Panc1 (cell line): Measurements from ENCODE around the gene CDK14. TPM values are rescaled to one million over a fixed set of nuclear protein-coding genes. Genes with fewer than 3 reads are reported as not detected.
"Not testable (repeated sequence)": the region's sequence is repeated elsewhere in the genome, so short reads cannot be mapped to it uniquely, and the experiment has no call there.

Experiments
- ATAC-seq: fragments of 200-7000 bp; cut with Tn5 transposase; 2 replicates; pipeline ENCODE4 v1.9.1; 2020; ENCODE audit warnings: mild to moderate bottlenecking, moderate library complexity
- BruUV-seq: library from RNA; stranded (reverse); fragments of 400-500 nt; replicated peaks from 2 replicates; lab custom pipeline; 2021; lab: Mats Ljungman, UMichigan
- CTCF ChIA-PET: fragments of 300-600 bp; sonication (Branson Sonifier 250); formaldehyde crosslinking; loops from one replicate; lab custom pipeline; 2022; ENCODE audit warnings: antibody characterized with exemption; lab: Charles Lee
- POLR2A ChIA-PET: fragments of 300-600 bp; sonication (Branson Sonifier 250); formaldehyde crosslinking; loops from one replicate; lab custom pipeline; 2022; ENCODE audit warnings: antibody characterized with exemption; lab: Charles Lee
- DNase-seq: peaks from one replicate; pipeline ENCODE4 v3.0.0-alpha.2; 2010; ENCODE audit warnings: low read depth, low spot score
- H3K27ac ChIP-seq: 2 replicates; pipeline ENCODE4 v1.5.1; 2011; ENCODE audit warnings: mild to moderate bottlenecking, low read length, inconsistent platforms
- H3K27me3 ChIP-seq: fragments of 200-500 bp; sonication (Bioruptor generic); 2 replicates; pipeline ENCODE4 v1.6.0; 2014; ENCODE audit warnings: low read length, inconsistent platforms; ENCODE audit not compliant: control insufficient read depth, insufficient read depth
- H3K36me3 ChIP-seq: fragments of 200-500 bp; sonication (Bioruptor generic); 2 replicates; pipeline ENCODE4 v1.5.1; 2014; ENCODE audit warnings: inconsistent platforms, mild to moderate bottlenecking, low read length, moderate library complexity; ENCODE audit not compliant: control insufficient read depth, insufficient read depth
- H3K4me1 ChIP-seq: 2 replicates; pipeline ENCODE4 v1.5.1; 2011; ENCODE audit warnings: inconsistent platforms, mild to moderate bottlenecking, low read length, moderate library complexity; ENCODE audit not compliant: control insufficient read depth, insufficient read depth
- H3K4me3 ChIP-seq, 2 experiments: 2 replicates each; pipeline ENCODE4 v1.5.1; 2011 to 2012; ENCODE audit warnings: low read depth in 2 of 2, low read length in 2 of 2, mild to moderate bottlenecking in 2 of 2, inconsistent platforms in 1 of 2, moderate library complexity in 1 of 2
- H3K9me3 ChIP-seq: fragments of 200-500 bp; sonication (Bioruptor generic); 2 replicates; pipeline ENCODE4 v1.5.1; 2014; ENCODE audit warnings: low read depth, mild to moderate bottlenecking, inconsistent platforms, low read length, moderate library complexity; ENCODE audit not compliant: control insufficient read depth, insufficient read depth
- CTCF ChIP-seq: fragments of 450-650 bp; IDR thresholded peaks from 2 replicates; pipeline ENCODE4 v1.5.1; 2017; ENCODE audit warnings: mild to moderate bottlenecking
- POLR2AphosphoS5 ChIP-seq: IDR thresholded peaks from 2 replicates; pipeline ENCODE4 v1.6.1; 2012; ENCODE audit warnings: mild to moderate bottlenecking, low read depth, low read length, moderate library complexity
- REST ChIP-seq, 2 experiments: IDR thresholded peaks; 2 replicates each; pipeline ENCODE4 v1.6.1; 2011 to 2012; ENCODE audit warnings: low read depth in 2 of 2, control low read depth in 1 of 2, low read length in 1 of 2, mild to moderate bottlenecking in 1 of 2, moderate library complexity in 1 of 2; ENCODE audit not compliant: insufficient read depth in 1 of 2
- SIN3A ChIP-seq: IDR thresholded peaks from 2 replicates; pipeline ENCODE4 v1.6.1; 2012; ENCODE audit warnings: low read depth, mild to moderate bottlenecking, low read length, moderate library complexity, borderline replicate concordance; ENCODE audit not compliant: insufficient read depth
- TCF7L2 ChIP-seq: IDR thresholded peaks from 2 replicates; pipeline ENCODE4 v1.6.1; 2011; ENCODE audit warnings: mild to moderate bottlenecking, low read depth, low read length, inconsistent platforms
- in situ Hi-C: cut with HindIII; loops from 2 replicates; pipeline ENCODE4 v1.10.0; 2016; ENCODE audit warnings: low sequenced_read_pairs, low pct_unique_long_range_greater_than_20kb
- intact Hi-C: fragments of 100-400 bp; cut with micrococcal nuclease; formaldehyde crosslinking; loops from one replicate; pipeline ENCODE4 v1.10.0; 2022; ENCODE audit not compliant: unreplicated experiment
- total RNA-seq: library from RNA; stranded (reverse); gene quantifications from one replicate; pipeline ENCODE4 v1.2.1, GENCODE V29; 2021; ENCODE audit not compliant: unreplicated experiment

Gene CDK14
- total RNA-seq, 1 experiment from 2014 or later, result 3.0 TPM

GRCh38 chr7:90756366-90756765 is 160.2 kb downstream of the CDK14 start:
- BruUV-seq, result no TSS peak
- POLR2A ChIA-PET, result interaction anchor here (0.6 kb wide), 2 partner anchors 8 to 198 kb away, joined by 3 to 5 read pairs; no protein-coding TSS in a partner anchor
- intact Hi-C loops, result no loop called here
- ATAC-seq (no peak), DNase-seq (no peak)
- CTCF ChIA-PET, result no interaction called here
- Histone ChIP-seq H3K36me3 (no peaks in the 10 kb centered on the region), H3K27ac (no peak overlapping the region), H3K9me3 (no peaks in the 10 kb centered on the region), H3K4me3 (no peak overlapping the region), H3K4me1 (no peaks in the 10 kb centered on the region), H3K27me3 (no peaks in the 10 kb centered on the region)
- TF ChIP-seq REST (IDR thresholded peaks at IDR 0.05; ENCODE audit: insufficient read depth in 1 of 2, low read depth in 2 of 2, low read length in 1 of 2) (no peak), POLR2AphosphoS5 (no peak), SIN3A (no peak), CTCF (no peak), TCF7L2 (no peak)
- in situ Hi-C loops, result no loop called here

GRCh38 chr7:90757565-90757950 is 161.4 kb downstream of the CDK14 start:
- BruUV-seq, POLR2A ChIA-PET, intact Hi-C loops, DNase-seq, H3K27me3 ChIP-seq, ATAC-seq, H3K4me3 ChIP-seq, H3K36me3 ChIP-seq, in situ Hi-C loops, CTCF ChIA-PET, H3K4me1 ChIP-seq, H3K27ac ChIP-seq, H3K9me3 ChIP-seq: not testable (repeated sequence)

- no peak for DNase-seq
- no peak overlapping the region for H3K27ac ChIP-seq
- intact Hi-C loops (no loop called here), in situ Hi-C loops (no loop called here)
- H3K27me3 ChIP-seq, result no peaks in the 10 kb centered on the region
- no peaks in the 10 kb centered on the region for H3K9me3 ChIP-seq
- H3K36me3 ChIP-seq, result no peaks in the 10 kb centered on the region
- H3K4me1 ChIP-seq, result no peaks in the 10 kb centered on the region
- no TSS peak for BruUV-seq
- ATAC-seq, result no peak
- CTCF ChIA-PET, result no interaction called here
- no peak for TF ChIP-seq TCF7L2
- no peak for TF ChIP-seq POLR2AphosphoS5
- no peak for TF ChIP-seq CTCF
- no peak for TF ChIP-seq SIN3A
- no peak for TF ChIP-seq REST (IDR thresholded peaks at IDR 0.05; ENCODE audit: insufficient read depth in 1 of 2, low read depth in 2 of 2, low read length in 1 of 2)
- H3K4me3 ChIP-seq, result no peak overlapping the region
- POLR2A ChIA-PET, result interaction anchor here (0.6 kb wide), 1 partner anchor 203 kb away, joined by 3 read pairs; no protein-coding TSS in a partner anchor
Observed at GRCh38 chr7:90758933-90759562, 162.9 kb downstream of the CDK14 start.
